Trophoblast cell (in vitro differentiated cells and primary cell): ENCODE data around the gene LRIT2.
"Not testable (repeated sequence)": the region's sequence is repeated elsewhere in the genome, so short reads cannot be mapped to it uniquely, and the experiment has no call there.

Source experiments
- DNase-seq, 2 donors: peaks; one replicate each; pipeline ENCODE4 v3.0.0-alpha.2; 2016
- H2AFZ ChIP-seq: 2 replicates; pipeline ENCODE4 v1.6.1; 2013; ENCODE audit warnings: low read length, moderate library complexity, mild to moderate bottlenecking; ENCODE audit not compliant: insufficient read depth, poor library complexity
- H2AK5ac ChIP-seq: 2 replicates; pipeline ENCODE4 v1.6.1; 2013; ENCODE audit warnings: mild to moderate bottlenecking, low read length
- H2BK120ac ChIP-seq: 2 replicates; pipeline ENCODE4 v1.6.1; 2013; ENCODE audit warnings: low read length, mild to moderate bottlenecking, moderate library complexity; ENCODE audit not compliant: insufficient read depth, poor library complexity
- H2BK12ac ChIP-seq: 2 replicates; pipeline ENCODE4 v1.6.1; 2013; ENCODE audit warnings: mild to moderate bottlenecking, low read length, moderate library complexity
- H2BK5ac ChIP-seq: 2 replicates; pipeline ENCODE4 v1.6.1; 2013; ENCODE audit warnings: low read length, low read depth, moderate library complexity, mild to moderate bottlenecking; ENCODE audit not compliant: poor library complexity
- H3K14ac ChIP-seq: 2 replicates; pipeline ENCODE4 v1.6.1; 2013; ENCODE audit warnings: mild to moderate bottlenecking, low read length
- H3K18ac ChIP-seq: 2 replicates; pipeline ENCODE4 v1.6.1; 2013; ENCODE audit warnings: mild to moderate bottlenecking, low read length
- H3K23ac ChIP-seq: 2 replicates; pipeline ENCODE4 v1.6.1; 2013; ENCODE audit warnings: low read length
- H3K27ac ChIP-seq: 2 replicates; pipeline ENCODE4 v1.5.1; 2013; ENCODE audit warnings: low read depth, mild to moderate bottlenecking, inconsistent platforms, low read length, moderate library complexity
- H3K27me3 ChIP-seq: 2 replicates; pipeline ENCODE4 v1.6.1; 2013; ENCODE audit warnings: inconsistent platforms, mild to moderate bottlenecking, low read length, moderate library complexity; ENCODE audit not compliant: insufficient read depth
- H3K36me3 ChIP-seq, 2 experiments: 1 replicate in 1 of 2; 2 replicates in 1 of 2; pipeline ENCODE4 v1.6.1; 2013; ENCODE audit warnings: low read length in 2 of 2, mild to moderate bottlenecking in 2 of 2, moderate library complexity in 1 of 2; ENCODE audit not compliant: insufficient read depth in 2 of 2, control insufficient read depth in 1 of 2
- H3K4ac ChIP-seq: 2 replicates; pipeline ENCODE4 v1.6.1; 2013; ENCODE audit warnings: low read depth, mild to moderate bottlenecking, low read length, moderate library complexity
- H3K4me1 ChIP-seq, 2 experiments: 1 replicate in 1 of 2; 2 replicates in 1 of 2; pipeline ENCODE4 v1.6.1; 2013; ENCODE audit warnings: low read length in 2 of 2, mild to moderate bottlenecking in 2 of 2, moderate library complexity in 1 of 2; ENCODE audit not compliant: insufficient read depth in 2 of 2, control insufficient read depth in 1 of 2
- H3K4me2 ChIP-seq: 2 replicates; pipeline ENCODE4 v1.6.1; 2013; ENCODE audit warnings: inconsistent platforms, mild to moderate bottlenecking, low read length, moderate library complexity
- H3K4me3 ChIP-seq: 2 replicates; pipeline ENCODE4 v1.5.1; 2013; ENCODE audit warnings: mild to moderate bottlenecking, low read depth, low read length, inconsistent platforms
- H3K79me1 ChIP-seq: one replicate; pipeline ENCODE4 v1.6.1; 2013; ENCODE audit warnings: low read length
- H3K79me2 ChIP-seq: 2 replicates; pipeline ENCODE4 v1.6.1; 2013; ENCODE audit warnings: low read length, mild to moderate bottlenecking; ENCODE audit not compliant: control insufficient read depth, insufficient read depth, poor library complexity
- H3K9ac ChIP-seq: 2 replicates; pipeline ENCODE4 v1.6.1; 2013; ENCODE audit warnings: mild to moderate bottlenecking, low read length
- H3K9me3 ChIP-seq: 2 replicates; pipeline ENCODE4 v1.6.1; 2013; ENCODE audit warnings: low read depth, mild to moderate bottlenecking, control low read depth, inconsistent platforms, low read length; ENCODE audit not compliant: insufficient read depth
- H4K12ac ChIP-seq: 2 replicates; pipeline ENCODE4 v1.6.1; 2013; ENCODE audit warnings: low read depth, mild to moderate bottlenecking, low read length, moderate library complexity
- H4K8ac ChIP-seq: 2 replicates; pipeline ENCODE4 v1.6.1; 2013; ENCODE audit warnings: low read depth, mild to moderate bottlenecking, low read length, moderate library complexity
- H4K91ac ChIP-seq: one replicate; pipeline ENCODE4 v1.6.1; 2013; ENCODE audit warnings: low read depth, mild to moderate bottlenecking, low read length, moderate library complexity
- WGBS: extraction: QIAGEN DNeasy Blood & Tissue Kit; methylation state at CpG from one replicate; pipeline ENCODE4 v1.1.7; 2013; ENCODE audit warnings: missing lambda C conversion rate; ENCODE audit not compliant: insufficient read length, insufficient coverage; ENCODE audit errors: extremely low coverage; 5-methylcytosine and 5-hydroxymethylcytosine counted together

Gene LRIT2

GRCh38 chr10:84181631-84182030, 43.7 kb downstream of the LRIT2 start:
- no peak overlapping the region for H3K27ac ChIP-seq
- no peak overlapping the region for H2BK5ac ChIP-seq
- no peak overlapping the region for H2BK120ac ChIP-seq
- no peak overlapping the region for H4K12ac ChIP-seq
- H3K36me3 ChIP-seq = no peaks in the 10 kb centered on the region
- no peak overlapping the region for H4K91ac ChIP-seq
- H2AFZ ChIP-seq = no peak overlapping the region
- H2BK12ac ChIP-seq = no peak overlapping the region
- DNase-seq = no peak
- peaks cover 7% of the 10 kb centered on the region for H3K9me3 ChIP-seq
- no peak overlapping the region for H3K23ac ChIP-seq
- no peak overlapping the region for H3K4me2 ChIP-seq
- H3K14ac ChIP-seq = no peak overlapping the region
- H2AK5ac ChIP-seq = no peak overlapping the region
- no peaks in the 10 kb centered on the region for H3K79me1 ChIP-seq
- no peaks in the 10 kb centered on the region for H3K4me1 ChIP-seq
- no peaks in the 10 kb centered on the region for H3K79me2 ChIP-seq
- WGBS = no CpG with 5 or more reads among the region's 5 CpGs
- H3K27me3 ChIP-seq = no peaks in the 10 kb centered on the region
- H3K18ac ChIP-seq = no peak overlapping the region
- H4K8ac ChIP-seq = no peak overlapping the region
- no peak overlapping the region for H3K4me3 ChIP-seq
- H3K4ac ChIP-seq = no peak overlapping the region
- no peak overlapping the region for H3K9ac ChIP-seq

GRCh38 chr10:84180386-84180785, 45.0 kb downstream of the LRIT2 start:
- H2AK5ac ChIP-seq, H2BK12ac ChIP-seq, H3K4ac ChIP-seq, H3K27me3 ChIP-seq, H3K9me3 ChIP-seq, H3K27ac ChIP-seq, H3K14ac ChIP-seq, H4K12ac ChIP-seq, H3K4me2 ChIP-seq, DNase-seq, H3K79me2 ChIP-seq, H3K23ac ChIP-seq, H4K91ac ChIP-seq, H3K9ac ChIP-seq, H3K18ac ChIP-seq, H3K4me3 ChIP-seq, H4K8ac ChIP-seq, H2BK5ac ChIP-seq, H3K36me3 ChIP-seq, H2BK120ac ChIP-seq, H2AFZ ChIP-seq, H3K79me1 ChIP-seq, H3K4me1 ChIP-seq: not testable (repeated sequence)
- no CpG with 5 or more reads among the region's 22 CpGs for WGBS

GRCh38 chr10:84179059-84179710, 46.2 kb downstream of the LRIT2 start:
- H2AFZ ChIP-seq = no peak overlapping the region
- no peak overlapping the region for H2BK5ac ChIP-seq
- no peaks in the 10 kb centered on the region for H3K4me1 ChIP-seq
- no peak overlapping the region for H3K14ac ChIP-seq
- H3K9me3 ChIP-seq = peaks cover 5% of the 10 kb centered on the region
- H3K23ac ChIP-seq = no peak overlapping the region
- H4K91ac ChIP-seq = no peak overlapping the region
- H3K79me2 ChIP-seq = no peaks in the 10 kb centered on the region
- H3K4me2 ChIP-seq = no peak overlapping the region
- whole genome bisulfite sequencing = no CpG with 5 or more reads among the region's 12 CpGs
- no peaks in the 10 kb centered on the region for H3K27me3 ChIP-seq
- H2AK5ac ChIP-seq = no peak overlapping the region
- peak in 1 of 2 donors; percentile 4 for DNase-seq
- H3K18ac ChIP-seq = no peak overlapping the region
- no peak overlapping the region for H3K4ac ChIP-seq
- H3K36me3 ChIP-seq = no peaks in the 10 kb centered on the region
- no peak overlapping the region for H3K9ac ChIP-seq
- no peak overlapping the region for H3K27ac ChIP-seq
- no peaks in the 10 kb centered on the region for H3K79me1 ChIP-seq
- no peak overlapping the region for H3K4me3 ChIP-seq
- H4K12ac ChIP-seq = no peak overlapping the region
- H2BK120ac ChIP-seq = no peak overlapping the region
- H2BK12ac ChIP-seq = no peak overlapping the region
- H4K8ac ChIP-seq = no peak overlapping the region

GRCh38 chr10:84178160-84178609, 47.2 kb downstream of the LRIT2 start:
- Histone ChIP-seq H3K36me3 (no peaks in the 10 kb centered on the region), H2AFZ (no peak overlapping the region), H3K79me2 (no peaks in the 10 kb centered on the region), H3K79me1 (no peaks in the 10 kb centered on the region), H3K14ac (no peak overlapping the region), H2BK120ac (no peak overlapping the region), H3K27ac (no peak overlapping the region), H3K4me3 (no peak overlapping the region), H3K18ac (no peak overlapping the region), H2BK5ac (no peak overlapping the region), H4K8ac (no peak overlapping the region), H3K9me3 (peaks cover 5% of the 10 kb centered on the region), H3K9ac (no peak overlapping the region), H3K4me2 (no peak overlapping the region), H4K91ac (no peak overlapping the region), H3K27me3 (no peaks in the 10 kb centered on the region), H3K4me1 (no peaks in the 10 kb centered on the region), H2AK5ac (no peak overlapping the region), H2BK12ac (no peak overlapping the region), H3K23ac (no peak overlapping the region), H4K12ac (no peak overlapping the region), H3K4ac (no peak overlapping the region)
- DNase-seq = no peak
- WGBS = 100% methylated on average over 2 of the region's 3 CpGs
